GM12864 (cell line): ENCODE data around the gene MYRF.
A peak's percentile ranks its signal among the peaks of the same experiment; 100 is the strongest.

Source experiments
- DNase-seq: peaks from one replicate; pipeline ENCODE4 v3.0.0-alpha.2; 2011; ENCODE audit warnings: low read depth
- H3K4me3 ChIP-seq: 2 replicates; pipeline ENCODE4 v1.5.1; 2011; ENCODE audit warnings: mild to moderate bottlenecking, low read depth, low read length, control low read depth
- TF ChIP-seq, protein P1 (sequence below): IDR thresholded peaks from 2 replicates; pipeline ENCODE4 v1.5.1; 2011; ENCODE audit warnings: low read depth, mild to moderate bottlenecking, moderate library complexity, low read length, control low read depth, inconsistent platforms; ENCODE audit errors: missing control alignments

MYRF gene

DNA sequence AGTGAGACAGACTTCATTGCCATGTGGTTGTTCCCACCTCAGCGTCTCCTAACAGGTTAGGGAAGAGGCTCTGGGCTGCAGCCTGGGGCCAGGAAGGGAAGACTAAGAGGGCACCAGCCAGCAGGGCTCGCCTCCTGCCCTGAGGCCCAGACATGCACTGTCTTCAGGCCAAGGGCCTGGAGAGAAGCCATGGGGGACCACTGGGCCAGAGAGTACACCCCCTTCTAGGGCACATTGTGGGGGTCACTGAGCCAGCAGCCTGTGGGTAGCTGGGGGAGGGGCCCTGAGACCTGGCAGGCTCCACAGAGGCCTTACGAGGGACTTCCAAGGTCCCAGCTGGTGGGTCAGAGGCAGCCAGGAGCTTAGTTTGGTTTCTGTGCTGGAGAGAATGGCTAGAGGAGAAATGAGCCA is 25.0 kb upstream of the MYRF start:
- no peak for DNase-seq
- no peak overlapping the region for H3K4me3 ChIP-seq
- TF ChIP-seq, protein P1, sequence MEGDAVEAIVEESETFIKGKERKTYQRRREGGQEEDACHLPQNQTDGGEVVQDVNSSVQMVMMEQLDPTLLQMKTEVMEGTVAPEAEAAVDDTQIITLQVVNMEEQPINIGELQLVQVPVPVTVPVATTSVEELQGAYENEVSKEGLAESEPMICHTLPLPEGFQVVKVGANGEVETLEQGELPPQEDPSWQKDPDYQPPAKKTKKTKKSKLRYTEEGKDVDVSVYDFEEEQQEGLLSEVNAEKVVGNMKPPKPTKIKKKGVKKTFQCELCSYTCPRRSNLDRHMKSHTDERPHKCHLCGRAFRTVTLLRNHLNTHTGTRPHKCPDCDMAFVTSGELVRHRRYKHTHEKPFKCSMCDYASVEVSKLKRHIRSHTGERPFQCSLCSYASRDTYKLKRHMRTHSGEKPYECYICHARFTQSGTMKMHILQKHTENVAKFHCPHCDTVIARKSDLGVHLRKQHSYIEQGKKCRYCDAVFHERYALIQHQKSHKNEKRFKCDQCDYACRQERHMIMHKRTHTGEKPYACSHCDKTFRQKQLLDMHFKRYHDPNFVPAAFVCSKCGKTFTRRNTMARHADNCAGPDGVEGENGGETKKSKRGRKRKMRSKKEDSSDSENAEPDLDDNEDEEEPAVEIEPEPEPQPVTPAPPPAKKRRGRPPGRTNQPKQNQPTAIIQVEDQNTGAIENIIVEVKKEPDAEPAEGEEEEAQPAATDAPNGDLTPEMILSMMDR, result no peak

- TF ChIP-seq, protein P1, result no peak
- peak; percentile 7 for DNase-seq
- no peak overlapping the region for H3K4me3 ChIP-seq
These were observed 24.1 kb upstream of the MYRF start for GRCh38 chr11:61728066-61728939.

DNA sequence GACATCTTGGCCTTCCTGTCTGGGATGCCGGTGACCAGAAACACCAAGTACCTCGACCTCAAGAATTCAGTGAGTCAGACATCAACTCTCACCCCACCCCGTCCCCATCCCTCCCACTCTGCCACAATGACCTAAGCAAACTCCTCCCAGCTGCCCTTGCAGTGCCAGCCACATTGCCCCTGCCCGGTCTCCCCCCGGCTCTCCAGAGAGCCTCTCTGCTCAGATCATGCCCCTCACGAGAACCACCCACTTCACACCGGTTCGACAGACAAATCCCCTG is 23.6 kb upstream of the MYRF start:
- H3K4me3 ChIP-seq, result no peak overlapping the region
- DNase-seq, result no peak
- TF ChIP-seq, protein P1, result no peak

GRCh38 chr11:61730240-61730994 is 22.0 kb upstream of the MYRF start:
- TF ChIP-seq, protein P1, result no peak
- no peak for DNase-seq

GRCh38 chr11:61731211-61731951 is 21.1 kb upstream of the MYRF start:
- H3K4me3 ChIP-seq, result no peak overlapping the region
- DNase-seq, result no peak
- TF ChIP-seq, protein P1, result no peak

More at GRCh38 chr11:61730240-61730994, 22.0 kb upstream of the MYRF start:
- no peak overlapping the region for H3K4me3 ChIP-seq

DNA sequence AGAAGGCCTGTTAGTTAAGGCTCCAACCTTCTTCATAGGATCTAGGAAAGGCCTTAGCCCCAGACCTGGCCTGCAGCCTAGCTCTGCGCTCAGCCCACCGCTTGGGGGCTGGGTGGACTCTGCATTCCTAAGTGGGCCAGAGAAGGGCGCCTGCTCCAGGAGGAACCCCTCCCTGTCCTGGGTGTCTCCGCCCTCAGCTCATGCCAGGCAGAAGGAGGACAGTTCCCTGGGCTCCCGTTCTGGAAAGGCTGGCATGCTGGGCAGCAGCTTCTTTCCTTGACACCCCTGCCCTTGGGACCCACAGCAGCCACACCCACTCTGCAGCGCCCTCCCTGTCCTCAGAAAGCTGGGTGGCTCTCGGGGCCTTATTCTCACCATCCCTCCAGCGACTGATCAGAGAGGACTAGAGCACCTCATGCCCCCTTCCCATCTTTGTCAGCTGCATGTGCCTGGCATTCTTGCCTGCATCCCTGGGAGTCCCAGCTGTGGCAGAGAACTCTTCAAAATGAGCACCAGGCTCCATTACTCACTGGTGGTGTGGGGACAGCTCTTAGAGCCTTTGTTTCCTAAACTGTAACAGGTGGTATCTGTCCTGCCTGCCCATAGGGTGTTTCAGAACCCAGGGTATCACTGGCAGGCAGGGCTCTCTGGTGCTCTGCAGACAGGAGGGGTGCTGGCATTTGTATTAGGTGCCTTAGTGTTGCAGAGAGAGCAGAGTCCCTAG is 20.3 kb upstream of the MYRF start:
- TF ChIP-seq, protein P1, result no peak
- H3K4me3 ChIP-seq, result no peak overlapping the region
- no peak for DNase-seq
